Activated CD4-positive, alpha-beta T cell treated with anti-CD3 and anti-CD28 coated beads, Interleukin-2, amount 50 U/mL, for 1 hour (primary cell): Measurements from ENCODE around the gene MINK1.

Experiments
- DNase-seq: peaks from one replicate; pipeline ENCODE4 v3.0.0-alpha.2; 2020

MINK1 gene

GRCh38 chr17:4833178-4833940 lies at the start of gene MINK1:
Gene MINK1, plus strand, starts transcription at chr17:4833340. Its CDS starts 244 bp downstream, at chr17:4833584.
- peak; percentile 84 for DNase-seq

GRCh38 chr17:4785311-4786105 lies 47.6 kb upstream of the MINK1 start:
- DNase-seq: no peak

GRCh38 chr17:4786106-4786511 lies 47.0 kb upstream of the MINK1 start, which contains the start of gene VMO1:
Gene VMO1, minus strand, starts transcription at chr17:4786364. Its CDS starts 12 bp downstream, at chr17:4786352.
- no peak for DNase-seq

GRCh38 chr17:4786516-4786915 lies 46.6 kb upstream of the MINK1 start:
- DNase-seq: no peak

- DNase-seq: no peak
These were observed 44.9 kb upstream of the MINK1 start for GRCh38 chr17:4788159-4788806.

- no peak for DNase-seq
These were observed 44.1 kb upstream of the MINK1 start, which contains the start of gene GLTPD2 for GRCh38 chr17:4788807-4789700. Gene GLTPD2, plus strand, starts transcription at chr17:4788964. Its CDS starts 48 bp downstream, at chr17:4789012.

- DNase-seq: no peak
These were observed 43.5 kb upstream of the MINK1 start for GRCh38 chr17:4789701-4789950.

- peak; percentile 75 for DNase-seq
These were observed 43.0 kb upstream of the MINK1 start for GRCh38 chr17:4789951-4790704.

GRCh38 chr17:4790705-4791088 lies 42.4 kb upstream of the MINK1 start:
- no peak for DNase-seq

GRCh38 chr17:4795168-4795567 lies 38.0 kb upstream of the MINK1 start:
- no peak for DNase-seq

- no peak for DNase-seq
These were observed 36.6 kb upstream of the MINK1 start for GRCh38 chr17:4796552-4796920.

GRCh38 chr17:4800462-4801196 lies 32.5 kb upstream of the MINK1 start:
- no peak for DNase-seq

GRCh38 chr17:4802228-4802627 lies 30.9 kb upstream of the MINK1 start, which contains the start of gene C17orf114:
Gene C17orf114, minus strand, starts transcription at chr17:4802328.
- no peak for DNase-seq

GRCh38 chr17:4806456-4806776 lies 26.7 kb upstream of the MINK1 start:
- DNase-seq: no peak

- peak; percentile 82 for DNase-seq
These were observed 26.1 kb upstream of the MINK1 start, which contains the start of gene PLD2 for GRCh38 chr17:4806777-4807604. Gene PLD2, plus strand, starts transcription at chr17:4807152. Its CDS starts 621 bp downstream, at chr17:4807773.

GRCh38 chr17:4807605-4808377 lies 25.3 kb upstream of the MINK1 start:
- no peak for DNase-seq

GRCh38 chr17:4808378-4808767 lies 24.8 kb upstream of the MINK1 start:
- DNase-seq: no peak

- DNase-seq: no peak
These were observed 22.3 kb upstream of the MINK1 start for GRCh38 chr17:4810696-4811290.

- DNase-seq: no peak
These were observed 21.7 kb upstream of the MINK1 start for GRCh38 chr17:4811471-4811870.
